HG02678 (cell line): ENCODE measurements around the gene ZBTB2.

Experiments used
- ATAC-seq: cut with Tn5 transposase; IDR thresholded peaks from one replicate; pipeline ENCODE4 v1.9.1; 2021; ENCODE audit warnings: mild to moderate bottlenecking, moderate library complexity; ENCODE audit not compliant: unreplicated experiment

Gene ZBTB2, protein sequence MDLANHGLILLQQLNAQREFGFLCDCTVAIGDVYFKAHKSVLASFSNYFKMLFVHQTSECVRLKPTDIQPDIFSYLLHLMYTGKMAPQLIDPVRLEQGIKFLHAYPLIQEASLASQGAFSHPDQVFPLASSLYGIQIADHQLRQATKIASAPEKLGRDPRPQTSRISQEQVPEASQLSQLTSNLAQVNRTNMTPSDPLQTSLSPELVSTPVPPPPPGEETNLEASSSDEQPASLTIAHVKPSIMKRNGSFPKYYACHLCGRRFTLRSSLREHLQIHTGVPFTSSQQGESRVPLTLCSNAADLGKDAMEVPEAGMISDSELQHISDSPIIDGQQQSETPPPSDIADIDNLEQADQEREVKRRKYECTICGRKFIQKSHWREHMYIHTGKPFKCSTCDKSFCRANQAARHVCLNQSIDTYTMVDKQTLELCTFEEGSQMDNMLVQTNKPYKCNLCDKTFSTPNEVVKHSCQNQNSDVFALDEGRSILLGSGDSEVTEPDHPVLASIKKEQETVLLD

DNA sequence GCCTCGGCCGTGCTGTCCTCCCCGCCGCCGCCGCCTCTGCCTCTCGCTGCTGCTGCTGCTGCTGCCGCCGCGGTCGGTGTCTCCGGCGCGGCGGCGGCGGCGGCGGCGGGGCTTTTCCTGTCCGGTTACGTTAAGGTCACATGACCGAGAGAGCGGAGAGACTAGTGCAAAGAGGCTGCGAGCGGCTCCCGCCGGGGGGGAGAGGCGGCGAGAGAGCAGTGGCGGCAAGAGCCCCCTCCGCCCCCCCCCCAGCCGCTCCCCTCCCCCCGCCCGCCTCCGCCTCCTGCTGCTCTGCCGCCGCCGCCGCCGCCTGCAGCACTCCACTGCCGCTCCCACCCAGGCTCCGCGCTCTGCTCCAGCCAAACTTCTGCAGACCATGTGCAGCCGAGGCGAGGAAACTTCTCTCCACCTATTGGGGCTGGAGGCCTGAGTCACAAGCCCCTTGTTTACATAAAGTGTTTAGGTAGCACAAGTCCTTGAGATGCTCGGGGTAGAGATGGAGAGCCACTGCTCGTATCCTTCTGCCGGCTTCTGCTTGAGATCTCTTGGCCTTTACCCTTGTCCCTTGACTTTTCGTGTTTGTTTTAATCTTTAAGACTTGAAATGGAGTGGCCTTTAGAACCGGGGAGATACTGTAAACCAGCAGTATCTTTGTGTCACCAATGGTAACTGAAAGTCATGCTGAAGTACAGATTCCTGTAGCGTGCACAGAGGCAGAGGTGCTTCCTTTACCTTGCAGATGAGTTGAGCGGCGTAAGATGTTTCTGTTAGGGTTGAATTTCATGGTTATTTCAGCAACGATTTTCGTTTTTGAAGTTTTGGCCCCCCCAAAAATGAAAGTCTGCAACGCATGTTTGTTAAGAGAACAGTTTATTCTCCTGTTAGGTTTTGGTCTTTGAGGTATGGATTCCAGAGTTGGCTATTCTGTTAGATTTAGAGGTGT lies at the start of gene ZBTB2:
ZBTB2 (minus strand) TSS at position 89 of the 943 bp plus-strand sequence. CDS start 17,922 bp downstream, outside the sequence.
- peak; percentile 12 for ATAC-seq

DNA sequence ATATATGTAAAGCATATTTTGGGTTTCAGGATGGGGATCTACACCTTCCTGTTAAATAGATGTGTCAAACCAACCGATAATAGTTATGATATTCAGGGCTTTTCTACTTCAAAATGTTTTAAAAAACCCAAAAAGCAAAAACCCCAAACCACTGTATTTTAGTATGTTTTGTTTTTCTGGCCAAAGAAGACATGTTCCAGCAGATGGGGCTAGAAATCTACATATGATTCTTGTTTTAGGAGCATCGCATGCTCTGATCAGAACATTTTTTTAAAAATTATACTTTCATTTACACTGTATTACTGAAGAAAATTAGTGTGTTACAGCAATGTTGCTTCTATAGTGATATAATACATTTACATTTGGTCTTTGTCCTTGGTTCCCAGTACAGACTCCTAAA lies 49.6 kb upstream of the ZBTB2 start:
- peak; percentile 41 for ATAC-seq

DNA sequence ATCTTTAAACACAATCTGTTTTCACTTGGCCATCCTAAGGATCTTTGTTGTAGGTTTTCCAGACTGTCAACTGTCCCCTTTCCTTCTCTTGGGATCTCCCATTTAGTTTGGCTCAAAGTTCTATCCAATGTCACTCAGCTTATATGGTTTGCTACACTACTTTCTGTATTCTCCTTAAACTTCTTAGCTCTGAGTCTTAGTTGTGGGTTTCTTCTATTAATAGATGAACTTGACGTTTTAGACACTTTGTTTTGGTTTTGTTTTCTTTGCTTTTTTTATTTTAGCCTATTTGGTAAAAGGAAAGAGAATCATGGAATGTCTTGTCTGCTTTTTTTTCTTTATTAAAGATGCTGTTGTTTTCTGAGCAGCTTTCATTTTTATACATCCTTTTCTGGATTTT lies 49.1 kb upstream of the ZBTB2 start:
- peak; percentile 63 for ATAC-seq

DNA sequence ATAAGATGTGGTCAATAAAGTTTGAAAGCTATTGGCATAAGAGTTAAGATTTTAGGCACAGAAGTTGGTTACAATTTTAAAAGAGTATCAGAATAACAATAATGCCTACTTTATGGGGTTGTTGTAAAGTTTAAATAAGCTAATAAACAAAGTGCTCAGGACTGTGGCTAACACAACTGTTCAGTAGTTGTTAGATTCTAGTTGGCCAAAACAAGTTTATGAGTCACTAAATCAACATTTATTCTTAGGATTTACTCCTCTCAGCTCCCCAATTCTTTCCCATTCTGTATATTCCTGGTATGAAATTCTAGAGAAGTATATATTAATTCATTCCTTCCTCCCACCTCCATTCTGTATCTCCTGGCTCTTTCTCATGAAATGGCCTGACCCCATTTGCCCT lies 46.0 kb upstream of the ZBTB2 start:
- ATAC-seq, result no peak

DNA sequence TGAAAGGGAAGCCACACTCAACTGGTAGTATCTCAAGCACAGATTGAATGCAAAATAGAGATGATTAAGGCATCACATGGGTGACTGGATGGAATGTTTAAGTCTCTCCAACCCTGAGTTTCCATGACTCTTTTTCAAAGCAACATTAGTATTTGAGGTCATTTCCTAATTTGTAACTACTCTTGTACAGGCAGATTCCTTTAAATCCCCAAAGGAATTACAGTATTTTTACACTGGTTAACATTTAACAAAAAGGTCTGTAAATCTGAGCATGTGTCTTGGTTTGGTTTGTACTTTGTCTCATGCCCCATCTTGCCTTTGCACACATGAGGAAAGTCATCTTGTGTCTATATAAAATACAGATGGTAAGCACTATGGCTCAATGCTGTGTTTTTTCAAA lies 45.4 kb upstream of the ZBTB2 start:
- ATAC-seq, result no peak

DNA sequence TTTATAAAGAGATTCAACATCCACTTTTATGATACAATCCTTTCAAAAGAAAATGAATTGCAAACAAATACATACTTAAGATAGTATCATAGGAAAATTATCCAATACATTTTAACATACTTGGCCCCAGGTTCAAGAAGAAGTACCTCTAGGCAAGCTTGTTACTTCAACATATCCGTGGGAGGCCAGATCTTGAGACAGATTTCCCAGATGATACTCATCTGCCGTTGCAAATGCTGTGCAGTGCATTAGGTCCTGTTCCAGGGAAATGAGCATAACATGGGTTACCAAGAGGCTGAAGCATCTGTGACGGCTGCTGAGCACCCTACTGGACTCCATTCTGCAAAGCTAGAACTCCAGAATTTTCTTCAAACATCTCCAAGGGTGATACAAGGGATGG lies 44.9 kb upstream of the ZBTB2 start:
- no peak for ATAC-seq

DNA sequence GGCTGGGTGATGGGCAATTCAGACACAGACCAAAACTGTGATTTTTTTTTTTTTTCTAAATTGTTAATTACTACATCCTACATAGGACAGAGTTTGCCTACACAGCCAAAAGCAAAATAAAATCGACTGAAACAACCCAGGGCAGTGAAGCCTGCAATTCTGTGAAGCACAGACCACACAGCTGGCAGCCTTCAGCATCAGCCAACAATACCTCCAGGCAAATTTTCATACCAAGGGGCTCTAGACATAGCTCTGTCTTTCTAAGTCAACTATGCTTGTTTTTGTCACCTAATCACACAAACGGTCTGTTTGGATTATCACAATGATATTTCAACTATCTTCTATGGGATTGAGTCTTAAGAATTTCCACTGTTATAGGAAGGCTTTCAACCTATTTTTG lies 43.0 kb upstream of the ZBTB2 start:
- peak; percentile 78 for ATAC-seq

DNA sequence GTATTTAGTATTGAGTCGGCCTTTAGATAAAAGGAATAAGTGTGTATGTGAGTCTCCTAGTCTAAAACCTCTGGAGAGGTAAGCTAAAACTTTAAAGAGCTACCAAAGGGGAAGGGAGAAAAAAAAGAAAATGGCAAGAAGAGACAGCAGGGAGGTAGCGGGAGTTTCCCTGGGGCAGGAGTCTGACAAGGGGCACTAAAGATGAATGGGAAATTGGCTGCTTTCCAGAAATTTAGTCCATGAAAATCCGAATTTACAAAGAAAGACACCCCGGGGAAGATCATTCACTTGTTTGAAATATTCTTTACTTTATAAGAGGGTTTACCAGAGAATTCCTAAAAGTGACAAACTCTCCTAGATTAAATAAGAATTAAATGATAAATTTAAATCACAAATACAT lies 41.3 kb upstream of the ZBTB2 start:
- no peak for ATAC-seq

DNA sequence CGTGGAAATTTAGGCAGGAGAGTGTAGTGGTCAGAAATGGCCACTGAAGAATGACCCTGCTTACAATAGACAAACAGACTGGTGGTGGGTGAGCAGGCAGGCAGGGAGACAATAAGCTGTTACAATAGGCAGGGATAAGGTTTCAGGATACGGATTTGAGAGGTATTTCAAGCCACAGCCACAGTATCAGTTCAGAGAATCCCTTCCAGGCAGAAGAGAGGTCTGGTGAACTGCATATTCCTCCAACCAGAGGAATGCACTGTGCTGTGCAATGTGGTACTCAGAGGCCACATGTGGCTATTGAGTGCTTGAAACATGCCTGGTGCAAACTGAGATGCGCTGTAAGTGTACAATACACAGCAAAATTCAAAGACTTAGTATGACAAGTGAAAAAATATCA lies 40.0 kb upstream of the ZBTB2 start:
- ATAC-seq, result no peak

DNA sequence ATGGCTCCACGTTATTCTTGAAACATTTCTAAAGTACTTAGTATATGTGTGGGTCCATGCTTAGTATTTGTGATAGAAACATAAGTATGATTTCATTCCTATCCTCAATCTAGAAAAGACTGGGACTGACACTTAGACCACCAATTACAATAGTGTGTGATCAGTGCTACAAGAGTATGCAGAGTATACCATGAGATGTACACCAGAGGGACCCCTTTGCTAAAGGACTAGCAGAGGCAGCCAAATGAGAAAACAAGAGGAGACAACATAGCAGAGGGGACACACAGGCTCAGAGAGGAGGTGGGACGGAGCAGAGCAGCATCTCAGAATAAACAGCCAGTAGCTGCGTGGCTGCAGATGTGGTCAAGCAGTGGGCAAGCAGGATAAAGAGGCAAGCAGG lies 39.5 kb upstream of the ZBTB2 start:
- ATAC-seq, result no peak

DNA sequence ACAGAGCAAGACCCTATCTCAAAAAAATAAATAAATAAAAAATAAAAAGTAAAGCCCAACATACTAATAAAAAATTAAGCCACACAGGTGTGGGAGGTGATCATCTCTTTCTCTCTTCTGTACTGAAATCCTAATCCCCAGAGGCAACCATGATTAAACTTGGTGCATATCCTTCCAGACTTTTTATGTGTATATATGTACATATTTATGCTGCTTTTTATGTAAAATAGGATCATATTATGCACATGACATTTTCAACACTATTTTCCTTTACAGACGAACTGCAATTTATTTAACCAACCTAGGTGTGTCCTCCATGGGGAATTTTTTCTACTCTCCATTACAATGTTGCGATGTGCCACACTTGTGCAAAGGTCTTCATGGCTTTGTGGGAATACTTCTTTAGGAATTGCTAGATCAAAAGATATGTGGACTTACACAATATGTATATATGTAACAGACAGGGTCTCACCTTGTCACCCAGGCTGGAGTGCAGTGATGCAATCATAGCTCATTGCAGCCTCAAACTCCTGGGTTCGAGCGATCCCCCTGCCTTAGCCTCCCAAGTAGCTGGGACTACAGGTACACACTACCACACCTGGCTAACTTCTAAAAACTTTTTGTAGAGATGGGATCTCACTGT lies 36.9 kb upstream of the ZBTB2 start:
- ATAC-seq, result no peak

DNA sequence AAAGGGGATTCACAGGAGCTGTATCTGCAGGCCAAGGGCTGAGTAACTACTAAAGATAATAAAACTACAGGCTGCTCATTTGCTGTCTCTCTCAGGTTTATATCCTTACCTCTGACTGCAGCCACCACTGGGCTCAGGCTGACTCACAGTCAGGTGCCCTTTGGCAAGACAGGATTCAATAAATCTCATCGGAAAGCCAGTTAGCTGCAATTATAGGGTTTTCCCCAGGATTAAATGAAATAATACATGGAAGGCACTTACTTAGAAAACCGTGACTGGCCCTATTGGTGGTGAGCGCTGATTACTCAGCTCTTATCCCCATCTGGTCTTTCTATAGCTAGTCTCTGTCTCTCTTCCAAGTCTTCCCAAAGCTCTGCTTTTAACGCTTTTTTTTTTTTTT lies 34.2 kb upstream of the ZBTB2 start:
- no peak for ATAC-seq

DNA sequence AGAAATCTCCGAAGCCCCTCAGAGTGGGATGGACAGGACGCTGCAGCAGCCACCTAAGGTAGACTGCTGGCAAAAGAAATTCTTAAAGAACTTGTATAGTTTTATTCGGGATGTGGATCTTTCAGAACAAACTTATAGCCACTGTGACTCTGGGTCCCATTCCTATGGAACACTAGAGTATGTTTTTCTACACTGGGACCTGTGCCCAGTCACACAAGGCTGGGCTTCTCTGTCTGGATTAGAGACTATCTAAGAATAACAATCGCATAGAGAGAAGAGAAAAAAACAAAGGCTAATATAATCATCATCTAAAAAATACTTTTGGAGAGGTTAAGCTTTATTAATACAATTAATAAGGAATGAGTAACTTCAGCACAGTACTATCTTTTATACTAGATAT lies 31.6 kb upstream of the ZBTB2 start:
- ATAC-seq, result no peak

DNA sequence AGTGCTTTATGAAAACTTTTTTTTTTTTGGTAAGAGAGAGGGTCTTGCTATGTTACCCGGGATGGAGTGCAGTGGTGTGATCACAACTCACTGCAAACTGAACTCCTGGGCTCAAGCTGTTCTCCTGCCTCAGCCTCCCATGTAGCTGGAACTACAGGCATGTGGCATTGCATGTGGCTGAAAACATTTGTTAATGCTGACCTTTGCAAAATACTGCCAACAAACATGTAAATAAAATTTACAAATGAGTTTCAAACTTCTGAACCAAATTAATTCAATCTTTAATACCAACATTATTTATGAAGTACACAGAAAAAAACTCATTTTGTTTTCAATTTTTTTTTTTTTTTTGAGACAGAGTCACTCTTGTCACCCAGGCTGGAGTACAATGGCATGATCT lies 26.1 kb upstream of the ZBTB2 start:
- no peak for ATAC-seq

DNA sequence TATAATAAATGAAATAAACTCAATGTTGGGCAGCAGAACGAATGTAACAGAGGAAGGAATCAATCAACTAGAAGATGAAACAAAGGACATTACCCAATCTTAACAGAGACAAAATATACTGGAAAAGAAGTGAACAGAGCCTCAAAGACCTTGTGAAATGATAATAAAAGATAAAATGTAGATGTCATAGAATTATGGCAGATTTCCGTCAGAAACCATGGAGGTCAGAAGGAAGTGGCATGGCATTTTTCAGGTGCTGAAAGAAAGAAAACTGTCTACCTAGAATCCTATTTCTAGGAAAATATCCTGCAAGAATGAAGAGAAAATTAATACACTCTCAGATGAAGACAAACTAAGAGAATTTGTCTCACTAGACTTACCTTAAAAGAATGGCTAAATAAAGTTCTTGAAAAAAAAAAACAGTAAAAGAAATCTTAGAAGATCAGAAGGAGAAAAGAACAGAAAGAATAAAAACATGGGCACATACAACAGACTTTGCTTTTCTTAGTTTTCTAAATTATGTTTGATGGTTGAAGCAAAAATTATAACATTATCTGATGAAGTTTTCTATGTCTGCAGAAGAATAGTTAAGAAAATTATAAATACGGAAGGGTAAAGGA lies 23.4 kb upstream of the ZBTB2 start:
- no peak for ATAC-seq

DNA sequence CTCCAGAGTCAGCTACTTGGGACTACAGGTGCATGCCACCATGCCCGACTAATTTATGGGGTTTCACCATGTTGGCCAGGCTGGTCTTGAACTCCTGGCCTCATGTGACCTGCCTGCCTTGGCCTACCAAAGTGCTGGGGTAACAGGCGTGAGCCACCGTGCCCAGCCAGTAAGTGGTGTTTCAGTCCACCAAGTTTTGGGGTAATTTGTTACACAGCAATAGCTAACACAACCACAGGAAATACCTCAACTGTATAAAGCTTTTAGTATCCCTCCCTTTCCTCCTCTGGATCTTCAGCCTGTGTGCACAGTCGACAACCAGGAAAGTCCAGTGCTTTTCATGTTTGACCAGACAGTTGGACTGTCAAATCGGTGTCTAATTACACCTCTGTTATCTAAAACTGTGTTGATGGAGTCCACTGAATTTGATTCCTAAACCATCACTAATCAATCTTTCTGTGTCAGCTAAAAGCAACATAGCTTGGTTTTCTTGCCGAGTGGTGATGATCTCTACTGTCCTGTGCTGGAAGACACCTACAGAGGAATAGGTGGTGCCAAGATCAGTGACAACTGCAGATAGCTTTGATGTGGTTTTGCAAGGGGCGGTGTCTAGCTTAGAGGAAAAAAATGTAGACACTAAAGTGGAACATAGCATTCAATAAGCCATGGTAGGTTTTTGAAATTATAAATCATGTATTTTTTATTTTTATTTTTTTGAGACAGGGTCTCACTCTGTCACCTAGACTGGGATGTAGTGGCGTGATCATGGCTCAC lies 22.2 kb upstream of the ZBTB2 start:
- no peak for ATAC-seq

DNA sequence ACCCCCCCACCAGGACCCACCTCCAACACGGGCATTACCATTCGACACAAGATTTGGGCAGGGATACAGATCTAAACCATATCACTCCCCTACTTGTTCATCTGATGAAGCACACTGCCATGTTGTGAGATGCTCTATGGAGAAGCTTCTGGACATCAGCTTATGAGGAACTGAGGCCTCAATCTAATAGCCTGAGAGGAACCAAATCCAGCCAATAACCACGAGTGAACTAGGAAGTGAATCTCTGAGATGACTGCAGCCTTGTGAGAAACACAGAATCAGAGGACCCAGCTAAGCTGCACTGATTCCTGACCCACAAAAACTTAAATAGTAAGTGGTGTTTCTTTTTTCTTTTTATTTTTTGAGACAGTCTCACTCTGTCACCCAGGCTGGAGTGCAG lies 21.6 kb upstream of the ZBTB2 start:
- no peak for ATAC-seq

DNA sequence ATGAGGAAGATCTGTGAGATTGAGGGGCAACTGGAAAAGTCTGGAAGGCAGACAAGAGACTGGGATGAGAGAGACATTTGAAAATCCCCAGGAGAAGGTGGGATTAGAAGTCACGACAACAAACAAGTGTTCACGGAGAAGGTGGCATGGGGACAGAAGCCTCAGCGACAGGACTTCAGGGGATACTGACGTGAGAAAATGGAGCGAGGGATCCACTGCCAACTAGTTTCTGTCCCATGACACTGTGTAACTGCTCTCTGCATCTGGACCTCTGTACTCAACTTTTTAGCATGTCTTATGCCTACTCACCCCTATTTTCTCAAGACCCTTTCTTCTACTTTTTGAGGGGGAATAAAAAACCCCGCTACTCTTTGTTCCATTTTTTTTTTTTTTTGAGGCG lies 18.3 kb upstream of the ZBTB2 start:
- no peak for ATAC-seq

DNA sequence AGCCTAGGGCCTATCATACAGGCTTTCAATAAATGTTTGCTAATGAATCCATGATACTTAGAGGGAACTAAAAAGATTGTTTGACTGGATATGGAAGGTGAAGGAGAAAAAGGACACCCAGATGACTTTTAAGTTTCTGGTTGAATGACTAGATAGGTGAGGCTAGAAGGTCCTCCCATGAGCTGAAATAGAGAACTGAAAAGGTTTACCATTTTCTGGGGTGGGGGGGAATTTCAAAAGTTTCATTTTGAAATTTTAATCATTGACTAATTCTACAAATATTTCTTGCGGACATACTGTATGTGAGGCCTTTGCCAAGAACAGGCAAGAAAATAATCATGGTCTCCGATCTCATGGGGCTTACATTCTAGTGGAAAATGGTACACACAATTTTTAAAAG lies 17.9 kb upstream of the ZBTB2 start:
- ATAC-seq, result peak; percentile 79

DNA sequence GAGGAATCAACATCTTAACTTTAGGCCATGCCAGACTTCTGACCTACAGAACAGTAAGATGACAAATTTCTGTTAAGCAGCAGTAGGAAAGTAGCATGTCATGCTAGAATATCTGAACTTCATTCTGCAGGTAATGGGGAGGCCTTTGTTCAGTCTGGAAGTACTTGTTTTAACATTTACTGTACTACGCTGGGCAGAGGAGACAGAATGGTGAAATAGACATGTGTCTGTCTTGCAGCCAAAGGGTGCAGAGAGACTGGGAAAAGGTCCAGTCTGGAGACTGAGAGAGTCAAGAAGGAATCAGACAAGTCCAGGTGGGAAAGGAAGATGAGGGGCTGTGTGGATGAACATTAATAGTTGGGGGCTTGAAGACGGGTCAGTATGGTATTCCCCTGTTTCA lies 17.5 kb upstream of the ZBTB2 start:
- ATAC-seq, result no peak
